ENCODE measurements around the gene MSH5.

MSH5 gene

GRCh38 chr6:31740397-31741223 is 805 bp downstream of the MSH5 start:
- TF ChIP-seq ZFX (IDR thresholded peaks at IDR 0.05) = no peak; the same call in 1 of the 2 replicates
- no peak for TF ChIP-seq CTCF (conservative IDR thresholded peaks at IDR 0.05)
- H3K27ac ChIP-seq = peak overlapping the region; percentile 95

GRCh38 chr6:31741815-31742214 is 2.0 kb downstream of the MSH5 start:
- TF ChIP-seq CTCF (conservative IDR thresholded peaks at IDR 0.05) (no peak), ZFX (IDR thresholded peaks at IDR 0.05) (no peak)
- no peak overlapping the region for H3K27ac ChIP-seq

- no peak overlapping the region for H3K27ac ChIP-seq
Measured at GRCh38 chr6:31742894-31743293, 3.1 kb downstream of the MSH5 start.

GRCh38 chr6:31744422-31744821 is 4.6 kb downstream of the MSH5 start:
- no peak overlapping the region for H3K27ac ChIP-seq
- TF ChIP-seq ZFX (IDR thresholded peaks at IDR 0.05) (no peak), CTCF (conservative IDR thresholded peaks at IDR 0.05) (no peak)

More at GRCh38 chr6:31742894-31743293, 3.1 kb downstream of the MSH5 start:
- no peak for TF ChIP-seq ZFX (IDR thresholded peaks at IDR 0.05)
- TF ChIP-seq CTCF (conservative IDR thresholded peaks at IDR 0.05) = no peak

GRCh38 chr6:31749301-31750036 is 9.7 kb downstream of the MSH5 start:
- no peak for TF ChIP-seq ZFX (IDR thresholded peaks at IDR 0.05)
- TF ChIP-seq CTCF (conservative IDR thresholded peaks at IDR 0.05) = no peak
- H3K27ac ChIP-seq = no peak overlapping the region

GRCh38 chr6:31750411-31751022 is 10.7 kb downstream of the MSH5 start:
- TF ChIP-seq ZFX (IDR thresholded peaks at IDR 0.05) = no peak
- TF ChIP-seq CTCF (conservative IDR thresholded peaks at IDR 0.05) = no peak
- no peak overlapping the region for H3K27ac ChIP-seq

Measured in C4-2B (cell line).